ENCODE measurements around the gene B3GNT7.
"Not testable (repeated sequence)": the region's sequence is repeated elsewhere in the genome, so short reads cannot be mapped to it uniquely, and the experiment has no call there.

- TF ChIP-seq CTCF, POLR2A (IDR thresholded peaks at IDR 0.05): not testable (repeated sequence)
Measured at GRCh38 chr2:231430437-231430836, 34.9 kb downstream of the B3GNT7 start.
